ENCODE results near the gene EHBP1.

GRCh38 chr2:62801814-62802523 is 96.5 kb downstream of the EHBP1 start:
- TF ChIP-seq CTCF (IDR thresholded peaks at IDR 0.05): no peak
- no peak for TF ChIP-seq POLR2A (IDR thresholded peaks at IDR 0.05)

Measured in uterus (tissue), 2 donors.